IPS-NIHi11 (cell line): ENCODE measurements around the gene PAPPA2.
"Not testable (repeated sequence)": the region's sequence is repeated elsewhere in the genome, so short reads cannot be mapped to it uniquely, and the experiment has no call there.

Experiments used
- DNase-seq: peaks from one replicate; pipeline ENCODE4 v3.0.0; 2012; ENCODE audit warnings: mixed read lengths, low spot score

Gene PAPPA2, protein sequence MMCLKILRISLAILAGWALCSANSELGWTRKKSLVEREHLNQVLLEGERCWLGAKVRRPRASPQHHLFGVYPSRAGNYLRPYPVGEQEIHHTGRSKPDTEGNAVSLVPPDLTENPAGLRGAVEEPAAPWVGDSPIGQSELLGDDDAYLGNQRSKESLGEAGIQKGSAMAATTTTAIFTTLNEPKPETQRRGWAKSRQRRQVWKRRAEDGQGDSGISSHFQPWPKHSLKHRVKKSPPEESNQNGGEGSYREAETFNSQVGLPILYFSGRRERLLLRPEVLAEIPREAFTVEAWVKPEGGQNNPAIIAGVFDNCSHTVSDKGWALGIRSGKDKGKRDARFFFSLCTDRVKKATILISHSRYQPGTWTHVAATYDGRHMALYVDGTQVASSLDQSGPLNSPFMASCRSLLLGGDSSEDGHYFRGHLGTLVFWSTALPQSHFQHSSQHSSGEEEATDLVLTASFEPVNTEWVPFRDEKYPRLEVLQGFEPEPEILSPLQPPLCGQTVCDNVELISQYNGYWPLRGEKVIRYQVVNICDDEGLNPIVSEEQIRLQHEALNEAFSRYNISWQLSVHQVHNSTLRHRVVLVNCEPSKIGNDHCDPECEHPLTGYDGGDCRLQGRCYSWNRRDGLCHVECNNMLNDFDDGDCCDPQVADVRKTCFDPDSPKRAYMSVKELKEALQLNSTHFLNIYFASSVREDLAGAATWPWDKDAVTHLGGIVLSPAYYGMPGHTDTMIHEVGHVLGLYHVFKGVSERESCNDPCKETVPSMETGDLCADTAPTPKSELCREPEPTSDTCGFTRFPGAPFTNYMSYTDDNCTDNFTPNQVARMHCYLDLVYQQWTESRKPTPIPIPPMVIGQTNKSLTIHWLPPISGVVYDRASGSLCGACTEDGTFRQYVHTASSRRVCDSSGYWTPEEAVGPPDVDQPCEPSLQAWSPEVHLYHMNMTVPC (N-terminal part only)

DNA sequence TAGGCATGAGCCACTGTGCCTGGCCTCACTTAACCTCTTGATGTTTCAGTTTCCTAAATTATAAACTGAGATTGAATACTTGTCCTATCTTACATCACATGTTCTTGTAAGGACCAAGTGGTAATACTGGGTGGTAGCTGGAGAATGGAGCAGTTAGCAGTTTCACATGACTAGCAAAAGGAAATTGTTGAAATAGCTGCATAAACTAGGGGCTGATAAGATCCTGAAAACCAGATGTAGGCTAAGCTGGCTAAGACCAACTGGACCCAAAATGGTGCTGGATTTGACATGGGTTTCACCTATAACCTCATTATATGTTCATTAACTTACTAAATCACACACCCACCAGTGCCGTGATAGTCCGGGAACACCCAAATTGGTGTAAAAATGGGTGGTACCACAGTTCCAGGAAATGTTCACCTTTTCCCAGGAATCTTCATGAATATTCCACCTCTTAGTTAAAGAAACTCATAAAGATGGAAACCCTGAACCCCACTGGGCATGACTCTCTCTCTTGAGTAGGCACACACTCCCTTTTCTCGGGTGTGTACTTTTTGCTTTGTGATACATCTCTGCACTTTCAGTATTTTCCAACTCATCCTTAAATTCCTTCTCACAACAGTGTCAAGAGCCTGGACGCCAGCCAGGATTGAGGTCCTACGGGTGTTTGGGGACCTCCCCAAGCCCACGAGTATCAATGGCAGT lies at the start of gene PAPPA2:
Gene PAPPA2 (plus strand): TSS at position 502 of the 705 bp plus-strand sequence. CDS start 93,148 bp downstream, outside the sequence.
- DNase-seq = no peak

DNA sequence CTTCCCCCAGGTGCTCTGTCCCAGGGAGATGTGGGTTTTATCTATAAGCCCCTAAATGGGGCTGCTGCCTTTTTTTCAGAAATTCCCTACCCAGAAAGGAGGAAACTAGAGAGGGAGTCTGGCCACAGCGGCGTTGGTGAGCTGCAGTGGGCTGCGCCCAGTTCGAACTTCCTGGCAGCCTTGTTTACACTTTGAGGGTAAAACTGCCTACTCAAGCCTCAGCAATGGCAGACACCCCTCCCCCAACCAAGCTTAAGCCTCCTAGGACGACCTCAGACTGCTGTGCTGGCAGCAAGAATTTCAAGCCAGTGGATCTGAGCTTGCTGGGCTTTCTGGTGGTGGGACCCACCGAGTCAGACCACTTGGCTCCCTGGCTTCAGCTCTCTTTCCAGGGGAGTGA lies 46.2 kb upstream of the PAPPA2 start:
- no peak for DNase-seq

DNA sequence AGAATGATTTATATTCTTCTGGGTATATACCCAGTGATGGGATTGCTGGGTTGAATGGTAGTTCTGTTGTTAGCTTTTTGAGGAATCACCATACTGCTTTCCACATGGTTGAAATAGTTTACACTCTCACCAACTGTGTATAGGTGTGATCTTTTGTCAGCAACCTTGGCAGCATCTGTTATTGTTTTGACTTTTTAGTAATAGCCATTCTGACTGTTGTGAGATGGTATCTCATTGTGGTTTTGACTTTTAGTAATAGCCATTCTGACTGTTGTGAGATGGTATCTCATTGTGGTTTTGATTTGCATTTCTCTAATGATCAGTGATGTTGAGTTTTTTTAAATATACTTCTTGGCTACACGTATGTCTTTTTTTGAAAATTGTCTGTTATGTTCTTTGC lies 43.4 kb upstream of the PAPPA2 start:
- DNase-seq = not testable (repeated sequence)

DNA sequence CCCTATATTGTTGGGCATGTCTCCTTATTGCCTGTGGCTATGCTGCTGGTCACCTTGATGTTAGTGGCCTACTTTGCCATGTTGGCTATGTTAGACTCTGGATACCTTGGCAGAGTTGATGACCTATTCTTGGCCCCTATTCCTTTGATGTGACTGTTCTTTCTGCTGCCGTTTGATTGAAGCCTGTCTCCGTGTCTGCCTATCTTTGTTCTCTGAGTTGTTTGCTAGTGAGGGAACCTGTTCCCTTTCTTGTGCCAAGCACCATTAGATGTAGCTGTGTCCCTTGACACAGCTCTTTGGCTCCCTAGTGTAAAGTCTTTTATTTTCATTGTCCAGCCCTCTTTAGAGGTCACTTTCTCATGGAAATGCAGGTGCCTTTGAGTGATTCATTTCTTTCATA lies 28.7 kb upstream of the PAPPA2 start:
- DNase-seq = no peak

DNA sequence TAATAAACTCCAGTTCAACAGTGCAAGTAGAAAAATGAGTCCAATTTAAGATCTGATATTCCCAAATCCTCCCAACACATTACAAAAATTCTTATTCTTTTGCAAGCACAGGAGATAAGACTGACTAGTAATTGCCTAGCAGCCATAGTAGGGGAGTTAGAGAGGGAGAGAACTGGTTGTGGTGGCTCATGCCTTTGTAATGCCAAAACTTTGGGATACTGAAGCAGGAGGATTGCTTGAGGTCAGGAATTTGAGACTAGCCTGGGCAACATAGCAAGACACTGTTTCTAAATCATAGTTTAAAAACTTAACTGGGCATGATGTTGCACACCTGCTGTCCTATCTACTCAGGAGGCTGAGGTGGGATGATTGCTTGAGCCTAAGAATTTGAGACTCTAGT lies 26.7 kb upstream of the PAPPA2 start:
- DNase-seq = no peak

DNA sequence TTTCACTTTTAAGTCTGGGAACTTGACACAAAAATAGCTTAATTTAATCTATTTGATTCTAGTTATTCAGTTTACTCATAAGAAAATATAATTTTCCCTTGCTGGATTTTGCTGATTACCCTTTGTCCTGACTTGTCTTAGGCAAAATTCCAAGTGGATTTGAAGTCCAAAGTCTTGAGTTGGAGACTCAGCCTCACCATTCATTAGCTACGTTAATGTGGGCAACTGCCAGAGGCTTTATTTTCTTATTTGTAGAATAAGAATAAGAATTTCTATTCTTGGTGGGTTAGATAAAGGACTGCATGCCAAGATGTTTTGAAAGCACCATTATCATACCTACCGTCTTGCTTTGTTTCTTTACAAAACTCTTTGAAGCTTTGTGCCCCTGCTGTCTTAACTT lies 22.8 kb upstream of the PAPPA2 start:
- DNase-seq = no peak

DNA sequence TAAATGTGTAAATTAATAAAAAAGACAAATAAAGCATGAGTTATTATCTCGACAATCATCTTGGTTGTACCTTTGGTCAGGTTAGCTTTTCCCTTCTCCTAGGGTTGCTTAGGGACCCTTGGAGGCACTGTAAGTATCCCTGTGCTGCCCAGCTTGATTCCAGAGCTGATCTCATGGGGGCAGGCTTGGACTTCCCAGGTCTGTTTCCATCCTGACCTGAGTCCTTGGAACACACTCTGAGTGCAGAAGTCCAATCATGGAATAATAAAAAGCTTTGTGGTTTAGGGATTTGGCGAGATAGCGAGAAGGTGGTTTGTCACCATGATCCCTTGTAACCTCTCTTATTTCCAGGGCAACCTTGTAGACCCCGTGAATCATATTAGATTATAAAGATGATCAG lies 18.7 kb upstream of the PAPPA2 start:
- no peak for DNase-seq

DNA sequence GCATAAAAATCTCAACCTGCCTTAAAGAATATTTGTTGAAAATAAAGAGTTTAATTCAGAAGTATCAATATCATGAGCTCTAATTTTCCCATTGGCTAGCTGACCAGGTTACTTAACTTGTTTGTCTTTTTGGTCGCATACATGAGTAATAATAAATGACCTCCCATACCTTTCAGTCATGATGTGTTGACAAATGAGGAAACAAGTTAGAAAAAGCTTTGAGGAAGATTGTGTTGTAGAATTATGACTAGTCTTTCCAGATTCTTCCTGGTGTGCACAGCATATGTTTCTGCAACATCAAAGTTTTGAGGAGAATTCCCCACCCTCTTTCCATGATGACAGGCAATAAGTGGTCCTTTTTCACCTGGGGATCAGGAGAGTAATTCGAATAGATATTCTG lies 17.6 kb upstream of the PAPPA2 start:
- DNase-seq = no peak

DNA sequence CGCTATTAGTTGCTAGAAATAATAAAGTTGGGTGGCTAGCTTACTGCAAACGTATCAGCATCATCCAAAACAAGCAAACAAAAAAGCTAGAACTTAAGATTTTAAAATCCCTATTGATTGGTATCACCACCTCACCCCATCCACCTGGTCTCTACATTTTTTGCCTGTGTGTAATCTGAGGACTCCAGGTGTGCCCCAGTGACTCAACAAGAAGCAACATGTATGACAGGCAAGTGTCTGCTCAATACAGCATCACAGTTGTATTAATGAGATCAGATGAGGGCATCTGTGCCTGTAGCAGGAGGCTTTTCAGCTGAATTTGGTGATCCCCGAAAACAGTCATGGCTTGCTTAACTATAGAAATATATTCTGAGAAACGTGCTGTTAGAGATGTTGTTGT lies 14.6 kb upstream of the PAPPA2 start:
- no peak for DNase-seq

DNA sequence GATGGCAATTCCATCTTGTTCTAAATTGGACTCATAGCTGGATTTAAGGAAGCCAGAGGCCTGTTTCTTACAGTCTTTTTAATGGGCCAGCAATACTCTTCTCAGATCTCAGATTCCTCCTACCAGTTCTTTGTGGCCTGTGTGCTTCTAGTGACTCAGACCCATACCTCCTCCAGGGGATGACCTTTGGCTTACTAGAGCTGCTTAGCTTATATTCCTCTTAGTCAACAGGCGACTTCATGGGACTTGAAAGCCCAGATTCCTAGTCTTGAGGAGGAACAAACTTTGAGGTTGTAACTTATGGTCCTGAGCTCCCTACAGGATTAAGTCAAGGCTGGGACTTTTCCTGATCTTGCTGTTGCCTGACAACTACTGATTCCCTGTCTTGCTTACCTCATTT lies 12.4 kb upstream of the PAPPA2 start:
- no peak for DNase-seq

DNA sequence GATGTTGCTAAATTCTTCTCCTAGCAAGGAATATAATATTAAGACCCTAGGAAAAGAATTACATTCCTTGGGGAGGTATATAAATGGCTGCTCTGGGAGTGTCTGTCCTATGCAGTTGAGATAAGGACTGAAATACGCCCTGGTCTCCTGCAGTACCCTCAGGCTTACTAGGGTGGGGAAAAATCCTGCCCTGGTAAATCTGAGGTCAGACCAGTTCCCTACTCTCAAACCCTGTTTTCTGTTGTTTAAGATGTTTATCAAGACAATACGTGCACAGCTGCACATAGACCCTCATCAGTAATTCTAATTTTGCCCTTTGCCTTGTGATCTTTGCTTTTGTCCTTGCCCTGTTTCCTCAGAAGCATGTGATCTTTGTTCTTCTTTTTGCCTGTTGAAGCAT lies 11.2 kb upstream of the PAPPA2 start:
- DNase-seq = not testable (repeated sequence)

DNA sequence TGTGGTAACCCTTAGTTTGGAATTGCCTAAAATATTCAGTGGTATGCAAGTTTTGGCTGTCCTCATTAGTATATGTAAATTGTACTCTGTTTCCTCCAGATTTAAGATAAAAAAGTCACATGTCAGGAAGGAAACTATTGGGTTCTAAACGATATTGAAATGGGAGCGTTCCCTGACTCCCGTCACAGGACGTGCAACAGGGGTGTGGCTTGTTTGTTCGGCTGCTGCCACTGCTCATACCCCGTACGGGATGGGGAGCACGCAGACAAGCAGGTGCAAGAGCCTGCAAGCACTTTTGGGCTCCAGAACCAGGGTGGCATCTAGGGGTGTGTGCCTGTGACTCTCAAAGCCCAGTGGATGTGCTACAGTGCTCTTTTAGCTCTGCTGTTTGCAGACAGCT lies 6.2 kb upstream of the PAPPA2 start:
- DNase-seq = no peak

DNA sequence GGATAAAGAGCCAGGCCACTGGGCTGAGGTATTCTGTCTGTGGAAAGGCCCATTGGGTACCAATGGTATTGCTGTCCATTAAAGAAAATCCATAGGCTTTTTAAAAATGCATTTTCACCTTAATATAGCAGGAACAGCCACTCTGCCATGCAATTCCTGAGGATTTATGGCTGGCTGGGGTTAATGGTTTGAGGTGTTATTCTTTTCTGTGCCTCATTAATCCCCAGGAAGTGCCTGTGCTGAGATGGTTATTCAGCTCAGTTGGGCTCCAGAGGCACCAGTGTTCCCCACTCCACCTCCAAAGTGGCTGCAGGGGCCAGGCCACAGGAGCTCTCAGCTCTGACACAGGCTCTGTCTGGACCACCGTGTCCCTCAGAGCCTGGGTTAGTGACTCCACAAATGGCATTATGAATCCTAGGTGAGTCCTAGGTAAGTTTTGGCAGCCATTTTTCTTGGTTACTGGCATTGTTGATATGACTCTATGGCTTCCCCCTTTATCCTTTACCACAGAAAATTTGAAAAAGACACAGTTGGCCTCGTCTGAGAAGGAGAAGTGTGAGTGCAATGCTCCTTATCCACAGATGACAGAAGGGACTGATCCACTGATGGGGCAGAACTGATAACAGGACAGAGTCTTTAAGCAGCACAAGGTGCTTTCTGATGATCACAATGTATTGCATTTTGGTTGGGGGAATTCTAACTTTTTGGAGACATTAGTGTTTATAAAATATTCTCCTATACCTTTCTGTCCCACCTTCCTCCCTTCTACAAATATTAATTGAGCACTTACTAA lies 2.2 kb upstream of the PAPPA2 start:
- DNase-seq = no peak

DNA sequence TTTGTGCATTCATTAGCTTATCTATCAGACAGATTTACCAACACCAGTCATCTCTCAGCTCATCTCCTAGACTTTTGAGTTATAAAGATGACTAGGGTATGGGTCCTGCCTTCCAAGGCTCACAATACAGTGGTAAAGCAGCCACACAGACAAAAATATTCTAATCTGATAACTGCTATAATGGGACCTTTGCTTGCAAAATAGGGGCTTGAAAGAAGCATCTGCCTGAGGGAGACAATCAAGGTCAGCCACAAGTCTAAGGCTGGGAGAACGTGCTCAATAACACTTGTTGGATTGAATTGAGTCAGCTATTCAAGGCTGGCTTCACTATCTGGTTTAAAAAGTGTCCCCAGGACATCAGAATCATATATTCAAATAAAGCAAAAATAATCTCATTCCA lies 1.4 kb upstream of the PAPPA2 start:
- no peak for DNase-seq

DNA sequence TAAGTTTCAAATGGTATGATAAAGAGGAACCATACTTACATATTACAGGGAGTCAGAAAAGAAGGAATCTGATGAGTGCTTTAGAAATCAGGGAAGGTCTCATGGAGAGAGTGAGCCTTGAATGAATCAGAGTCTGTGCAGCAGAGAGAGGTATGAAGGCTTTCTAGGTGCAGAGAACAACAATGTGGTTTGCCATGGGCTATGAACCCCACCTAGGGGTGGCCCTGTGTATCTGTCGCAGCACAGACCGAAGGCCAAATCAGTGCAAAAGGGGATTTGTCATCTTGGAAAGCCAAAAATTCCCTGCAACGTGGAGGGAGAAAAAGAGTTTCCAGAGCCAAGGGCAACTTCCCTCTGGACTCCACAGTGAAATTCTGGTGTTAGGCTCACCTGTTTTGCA lies 3.5 kb downstream of the PAPPA2 start:
- DNase-seq = peak; percentile 62

DNA sequence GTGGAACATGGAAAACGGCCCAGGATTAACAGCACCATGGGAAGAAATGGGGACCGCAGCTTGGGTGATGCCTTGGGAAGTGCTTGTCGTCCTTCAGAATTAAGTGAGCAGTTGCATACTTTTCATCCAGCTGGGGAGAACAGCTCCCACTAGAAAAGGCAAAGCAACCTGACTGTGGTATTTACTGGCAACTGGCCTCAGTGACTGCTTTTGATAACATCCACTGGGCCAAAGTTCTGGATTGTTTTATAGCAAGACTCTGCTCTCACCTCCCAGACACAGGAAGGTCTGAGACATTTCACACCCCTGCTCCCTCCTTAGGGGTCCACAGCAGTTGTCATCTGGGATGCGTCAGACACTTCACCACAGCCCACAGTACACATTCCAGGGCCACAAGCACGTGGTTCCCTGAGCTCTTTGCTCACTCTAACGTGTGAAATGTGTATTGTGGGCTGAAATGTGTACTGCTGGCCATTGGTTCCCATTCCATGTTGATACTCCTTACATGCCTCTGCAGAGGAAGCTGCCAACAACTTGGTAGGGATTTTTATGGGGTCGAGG lies 6.6 kb downstream of the PAPPA2 start:
- no peak for DNase-seq

DNA sequence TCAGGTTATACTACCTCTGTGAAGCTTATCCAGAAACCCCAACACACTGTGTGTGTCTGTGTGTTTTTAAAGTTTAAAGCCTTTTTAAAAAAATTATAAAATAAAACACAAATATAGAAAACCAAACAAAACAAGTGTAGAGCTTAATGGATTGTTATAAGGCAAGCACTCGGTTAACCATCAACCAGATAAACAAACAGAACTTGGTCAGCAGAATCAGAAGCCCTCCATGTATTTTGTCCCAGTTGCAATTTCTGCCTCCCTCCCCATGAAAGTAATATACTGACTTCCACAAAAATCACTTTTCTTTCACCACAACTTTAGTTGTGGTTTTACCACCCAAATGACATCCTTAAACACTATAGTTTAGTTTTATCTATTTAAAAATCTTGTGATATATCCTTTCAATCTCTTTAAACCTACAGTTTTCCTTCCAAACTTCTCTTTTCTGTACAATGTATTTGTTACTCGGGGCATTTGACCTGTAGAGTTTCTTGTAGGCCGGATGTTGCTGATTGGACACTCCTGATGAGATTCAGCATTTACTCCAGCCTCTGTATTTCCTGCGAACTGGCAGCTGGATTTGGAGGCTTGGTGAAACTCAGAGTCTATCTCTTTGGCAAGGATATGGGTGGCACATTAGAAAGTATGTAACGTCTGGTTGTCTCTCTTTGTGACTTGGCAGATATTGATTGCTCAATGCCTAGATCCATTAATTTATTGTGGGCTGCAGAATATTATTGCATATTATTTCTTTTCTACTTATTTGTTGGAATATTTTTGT lies 8.6 kb downstream of the PAPPA2 start:
- no peak for DNase-seq

DNA sequence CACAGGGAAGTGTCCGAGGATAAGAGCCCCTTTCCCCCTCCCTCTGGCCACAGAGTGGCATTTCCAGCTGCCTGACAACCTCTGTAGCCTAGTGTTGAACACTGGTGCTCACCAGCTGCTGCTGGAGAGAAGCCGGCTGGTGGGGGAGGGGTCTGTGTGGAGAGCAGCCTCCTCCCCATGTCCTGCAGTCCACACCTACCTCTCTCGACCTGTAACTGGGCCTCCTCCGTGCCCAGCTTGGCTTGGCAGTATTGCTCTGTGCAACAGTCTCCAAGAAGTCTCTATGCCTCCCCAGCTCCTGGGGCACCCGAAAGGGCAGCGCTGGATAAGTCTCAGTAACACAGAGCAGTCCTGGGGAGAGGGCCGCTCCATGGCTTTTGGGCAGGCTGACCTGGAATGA lies 17.0 kb downstream of the PAPPA2 start:
- peak; percentile 38 for DNase-seq

DNA sequence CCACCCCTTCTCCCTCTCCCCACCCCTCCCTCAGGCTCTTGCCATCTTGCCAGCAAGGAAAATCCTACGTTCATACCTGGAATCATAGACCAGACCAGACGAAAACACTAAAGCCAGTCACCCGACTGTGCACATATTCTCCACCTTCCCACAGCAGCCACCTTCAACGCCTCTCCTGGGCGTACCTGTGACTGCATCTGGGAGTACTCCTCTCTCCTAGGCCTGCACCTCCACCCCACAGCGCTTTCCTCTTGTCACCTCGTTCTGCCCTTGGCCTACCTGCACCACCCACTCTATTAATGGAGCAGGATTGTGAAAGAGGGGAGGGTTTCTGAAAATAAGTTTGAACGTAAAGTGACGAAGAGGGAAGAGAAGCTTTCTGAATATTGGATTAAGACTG lies 17.8 kb downstream of the PAPPA2 start:
- no peak for DNase-seq

DNA sequence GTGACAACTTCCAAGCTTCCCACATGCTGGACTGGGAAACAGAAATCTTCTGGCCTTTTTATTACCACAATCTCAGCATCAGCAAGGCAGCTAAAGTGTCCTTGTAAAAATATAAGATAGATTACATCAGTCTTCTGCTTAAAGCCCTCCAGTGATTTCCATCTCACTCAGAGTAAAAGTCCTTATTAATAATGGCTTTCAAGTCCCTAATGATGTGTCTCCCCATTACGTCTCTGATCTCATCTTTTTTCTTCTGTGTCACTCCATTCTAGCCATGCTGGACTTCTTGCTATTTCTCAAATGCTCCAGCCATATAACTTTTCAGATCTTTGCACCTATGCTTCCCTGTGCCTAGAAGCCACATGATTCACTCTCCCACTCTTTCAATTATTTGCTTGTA lies 22.1 kb downstream of the PAPPA2 start:
- DNase-seq = no peak

DNA sequence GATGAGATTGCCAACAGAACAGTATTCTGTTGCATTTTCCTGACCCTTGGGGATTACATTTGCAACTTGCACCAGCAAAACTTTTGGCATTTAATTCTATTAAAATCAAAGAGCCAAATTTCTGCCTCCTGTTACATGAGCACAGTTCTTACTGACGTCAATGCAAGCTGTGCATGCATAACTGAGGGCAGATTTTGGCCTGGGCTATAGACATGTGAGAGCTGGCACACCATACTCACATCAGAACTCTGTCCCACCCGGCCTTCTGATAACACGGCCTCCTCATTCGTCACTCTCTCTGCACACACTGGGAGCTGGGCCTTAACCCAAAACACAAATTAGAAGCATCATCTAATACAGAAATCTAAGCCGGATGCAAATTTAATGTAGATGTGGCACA lies 31.5 kb downstream of the PAPPA2 start:
- no peak for DNase-seq
